GM19324 (cell line): ENCODE results near the gene SLC19A3.

Source experiments
- ATAC-seq: cut with Tn5 transposase; IDR thresholded peaks from one replicate; pipeline ENCODE4 v1.9.1; 2021; ENCODE audit warnings: mild to moderate bottlenecking, moderate library complexity; ENCODE audit not compliant: unreplicated experiment, low FRiP score

The SLC19A3 gene

GRCh38 chr2:227642656-227643055 lies 75.2 kb downstream of the SLC19A3 start:
- no peak for ATAC-seq

DNA sequence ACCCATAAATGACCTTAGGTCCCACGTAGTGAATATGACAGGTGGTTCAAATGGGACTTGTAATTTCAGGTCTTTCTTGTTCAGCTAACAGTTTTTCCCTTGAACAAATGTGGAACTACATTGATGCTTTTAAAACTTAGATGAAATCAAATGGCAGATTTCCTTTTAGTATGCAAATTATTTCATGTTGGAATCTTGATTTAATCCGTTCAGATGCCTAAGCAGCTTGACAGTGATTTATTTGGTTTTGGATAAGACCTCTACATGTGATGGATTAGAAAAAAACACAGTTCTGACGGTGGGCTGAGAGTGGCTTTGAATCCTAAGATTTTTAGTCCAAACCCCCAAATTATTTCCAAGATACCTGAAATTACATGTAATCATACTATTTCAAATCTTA lies 83.6 kb downstream of the SLC19A3 start:
- no peak for ATAC-seq
